Middle frontal gyrus (tissue), 1 donor: ENCODE data around the gene HDGFL2.

Source experiments
- DNase-seq: peaks from one replicate; pipeline ENCODE4 v3.0.0-alpha.2; 2015; ENCODE audit warnings: low spot score; ENCODE audit errors: extremely low spot score

The HDGFL2 gene

GRCh38 chr19:4472174-4472974, at the start of gene HDGFL2:
Gene HDGFL2, plus strand, starts transcription at chr19:4472297. Its CDS starts 54 bp downstream, at chr19:4472351.
- no peak for DNase-seq

- DNase-seq = no peak
These were observed 48.5 kb upstream of the HDGFL2 start for GRCh38 chr19:4423416-4424126.

DNA sequence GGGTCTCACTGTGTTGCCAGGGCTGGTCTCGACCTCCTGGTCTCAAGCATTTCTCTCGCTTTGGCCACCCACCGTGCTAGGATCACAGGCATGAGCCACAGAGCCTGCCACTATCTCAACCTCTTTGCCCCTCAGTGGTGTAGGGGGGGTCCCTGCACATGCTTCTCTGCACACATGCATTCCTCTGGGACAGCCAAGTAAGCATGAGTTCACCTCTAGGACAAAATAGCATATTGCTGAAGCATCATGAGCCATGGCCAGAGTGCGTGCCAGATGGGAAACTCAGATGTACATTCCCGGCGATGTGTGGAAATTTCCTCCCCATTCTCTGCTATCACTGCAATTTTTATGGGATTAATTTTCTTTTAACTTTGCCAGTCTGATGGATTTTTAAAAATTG, 46.6 kb upstream of the HDGFL2 start:
- no peak for DNase-seq

GRCh38 chr19:4428326-4428975, 43.6 kb upstream of the HDGFL2 start:
- no peak for DNase-seq

DNA sequence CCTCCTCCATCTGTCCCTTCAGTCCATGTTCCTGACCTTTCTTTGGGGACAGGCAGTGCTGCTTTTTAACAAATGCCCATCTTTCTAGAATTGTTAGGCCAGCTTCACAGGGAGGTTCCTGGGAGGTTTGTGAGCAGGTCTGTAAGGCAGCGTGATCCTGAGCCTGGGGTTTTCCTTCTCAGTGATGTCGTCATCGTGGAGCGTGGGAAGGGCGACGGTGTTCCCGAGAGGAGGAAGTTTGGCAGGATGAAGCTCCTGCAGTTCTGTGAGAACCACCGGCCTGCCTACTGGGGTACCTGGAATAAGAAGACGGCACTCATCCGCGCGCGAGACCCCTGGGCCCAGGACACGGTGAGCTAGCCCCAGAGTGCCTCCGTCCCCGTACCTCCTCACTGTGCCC, 42.8 kb upstream of the HDGFL2 start:
- no peak for DNase-seq

DNA sequence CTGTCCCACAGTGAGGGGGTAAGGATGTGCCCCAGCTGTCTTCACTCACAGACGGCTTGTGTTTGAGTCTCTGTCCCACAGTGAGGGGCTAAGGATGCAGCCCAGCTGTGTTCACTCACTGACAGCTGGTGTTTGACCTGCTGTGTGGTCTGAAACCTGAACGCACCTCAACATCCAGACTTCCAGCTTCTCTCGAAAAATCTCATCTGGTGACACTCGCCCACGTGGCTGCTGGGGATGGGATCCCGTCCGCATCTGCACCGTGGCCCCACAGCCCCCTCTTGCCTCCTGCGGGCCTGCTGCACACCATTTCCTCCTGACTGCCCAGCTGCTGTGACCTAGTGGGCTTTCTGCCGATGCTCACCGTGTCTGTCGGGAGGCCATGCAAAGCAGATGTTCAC, 42.3 kb upstream of the HDGFL2 start:
- DNase-seq = no peak

DNA sequence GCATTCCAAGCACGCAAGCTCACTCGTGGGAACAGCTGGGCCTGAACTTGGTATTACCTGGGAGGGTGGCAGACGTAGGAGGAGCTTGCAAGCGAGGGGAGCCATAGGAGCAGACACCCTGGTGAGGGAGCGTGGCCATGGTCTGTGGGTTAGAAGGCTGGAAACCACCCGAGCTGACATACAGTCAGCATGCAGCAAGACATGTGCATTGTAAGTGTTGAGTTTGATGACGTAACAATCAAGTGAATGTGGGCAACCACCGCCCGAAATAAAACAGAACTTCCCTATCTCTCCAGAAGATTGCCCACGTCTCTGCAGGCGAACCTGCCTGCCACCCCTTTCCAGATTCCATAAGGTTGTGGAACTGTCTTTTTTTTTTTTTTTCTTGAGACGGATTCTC, 41.3 kb upstream of the HDGFL2 start:
- DNase-seq = no peak

DNA sequence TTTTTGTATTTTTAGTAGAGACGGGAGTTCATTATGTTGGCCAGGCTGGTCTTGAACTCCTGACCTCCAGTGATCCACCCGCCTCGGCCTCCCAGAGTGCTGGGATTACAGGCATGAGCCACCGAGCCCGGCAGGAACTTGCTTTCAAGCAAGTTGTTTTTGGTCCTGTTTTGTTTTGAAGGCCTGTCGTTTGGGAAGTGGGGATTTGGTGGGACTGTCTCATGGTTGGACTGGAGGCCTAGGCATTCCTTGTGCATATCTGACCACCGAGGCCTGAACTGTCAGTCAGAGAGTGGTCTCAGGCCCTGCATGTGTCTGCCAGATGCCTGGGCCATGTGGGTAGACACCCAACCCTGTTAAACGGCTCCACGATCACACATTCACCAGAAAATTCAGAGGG, 40.8 kb upstream of the HDGFL2 start:
- no peak for DNase-seq

- no peak for DNase-seq
These were observed 40.1 kb upstream of the HDGFL2 start for GRCh38 chr19:4431808-4432674.

DNA sequence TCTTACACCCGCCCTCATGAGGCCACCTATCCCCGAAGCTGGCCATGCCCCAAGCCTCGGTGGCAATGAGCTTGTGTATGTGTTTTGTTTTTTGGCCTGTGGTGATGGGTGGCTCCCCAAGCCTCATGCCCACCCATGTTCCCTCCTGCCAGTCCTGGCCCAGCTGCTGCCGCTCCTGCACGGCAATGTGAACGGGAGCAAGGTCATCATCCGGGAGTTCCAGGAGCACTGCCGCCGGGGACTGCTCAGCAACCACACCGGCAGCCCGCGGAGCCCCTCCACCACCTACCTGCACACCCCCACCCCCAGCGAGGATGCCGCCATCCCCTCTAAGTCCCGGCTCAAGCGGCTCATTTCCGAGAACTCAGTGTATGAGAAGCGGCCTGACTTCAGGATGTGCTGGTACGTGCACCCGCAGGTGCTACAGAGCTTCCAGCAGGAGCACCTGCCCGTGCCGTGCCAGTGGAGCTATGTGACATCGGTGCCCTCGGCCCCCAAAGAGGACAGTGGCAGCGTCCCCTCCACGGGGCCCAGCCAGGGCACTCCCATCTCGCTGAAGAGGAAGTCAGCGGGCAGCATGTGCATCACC, 39.1 kb upstream of the HDGFL2 start:
- DNase-seq = no peak

- no peak for DNase-seq
These were observed 37.7 kb upstream of the HDGFL2 start for GRCh38 chr19:4434391-4434790.

- no peak for DNase-seq
These were observed 35.9 kb upstream of the HDGFL2 start for GRCh38 chr19:4436231-4436630.

- DNase-seq = no peak
These were observed 35.0 kb upstream of the HDGFL2 start for GRCh38 chr19:4437103-4437502.

DNA sequence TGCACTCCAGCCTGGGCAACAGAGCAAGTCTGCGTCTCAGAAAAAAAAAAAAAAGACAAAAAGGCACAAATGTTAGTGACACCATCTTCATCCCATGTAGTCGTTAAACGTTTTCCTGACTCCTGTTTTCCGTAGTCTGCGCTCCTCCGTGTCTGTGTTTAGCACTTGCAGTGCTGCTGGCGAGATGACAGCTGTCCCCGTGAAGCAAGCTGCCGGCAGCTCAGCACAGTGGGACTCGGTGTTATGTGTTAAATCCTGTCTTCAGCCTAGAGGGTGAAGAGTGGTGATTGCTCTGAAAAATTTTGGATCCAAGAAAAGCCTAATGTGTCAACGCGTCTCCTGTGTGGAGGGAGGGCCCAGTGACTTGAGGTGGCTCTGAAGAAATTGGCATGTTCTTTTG, 32.9 kb upstream of the HDGFL2 start:
- DNase-seq = peak; percentile 32

- DNase-seq = no peak
These were observed 29.9 kb upstream of the HDGFL2 start for GRCh38 chr19:4441994-4442818.

GRCh38 chr19:4442819-4443146, 29.3 kb upstream of the HDGFL2 start:
- DNase-seq = no peak

- no peak for DNase-seq
These were observed 28.9 kb upstream of the HDGFL2 start for GRCh38 chr19:4443188-4443587.

DNA sequence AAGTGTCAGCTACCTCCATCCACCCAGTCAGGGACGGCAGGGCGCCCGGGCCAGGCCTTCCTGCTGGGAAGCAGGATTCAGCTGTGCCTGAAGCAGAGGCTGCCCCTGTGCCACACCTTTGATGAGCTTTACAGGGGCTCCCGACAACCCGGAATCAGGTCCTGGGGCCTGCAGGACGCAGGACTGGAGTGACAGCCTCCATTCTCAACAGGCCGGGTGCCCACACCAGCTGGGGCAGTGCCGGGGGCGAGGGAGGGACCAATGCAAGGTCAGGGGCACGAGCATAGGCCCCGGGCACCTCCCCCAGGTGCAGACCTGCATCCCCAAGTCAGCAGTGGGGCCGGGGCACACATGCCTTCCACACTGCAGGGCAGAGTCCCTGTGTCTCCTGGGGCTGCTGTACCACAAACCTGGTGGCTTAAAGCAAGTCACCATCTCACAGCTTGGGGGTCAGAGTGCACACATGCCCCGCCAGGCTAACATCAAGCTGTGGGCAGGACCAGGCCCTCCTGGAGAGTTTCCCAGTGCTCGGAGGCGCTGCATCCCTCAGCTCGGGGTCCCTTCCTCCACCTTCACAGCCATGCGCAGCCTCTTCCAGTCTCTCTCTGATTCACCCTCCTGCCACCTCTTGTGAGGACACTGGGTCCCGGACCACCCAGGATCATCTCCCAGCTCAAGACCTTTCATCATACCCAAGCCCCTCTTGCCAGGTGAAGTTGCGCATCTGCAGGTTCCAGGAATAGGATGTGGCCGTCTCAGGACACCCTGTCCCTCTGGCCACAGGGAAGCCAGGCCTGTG, 27.9 kb upstream of the HDGFL2 start:
- no peak for DNase-seq
